ENCODE results near the gene CLEC6A. TPM values are rescaled to one million over a fixed set of nuclear protein-coding genes. Genes with fewer than 3 reads are reported as not detected.

The CLEC6A gene
- total and polyA plus RNA-seq, 4 donors, result not detected

DNA sequence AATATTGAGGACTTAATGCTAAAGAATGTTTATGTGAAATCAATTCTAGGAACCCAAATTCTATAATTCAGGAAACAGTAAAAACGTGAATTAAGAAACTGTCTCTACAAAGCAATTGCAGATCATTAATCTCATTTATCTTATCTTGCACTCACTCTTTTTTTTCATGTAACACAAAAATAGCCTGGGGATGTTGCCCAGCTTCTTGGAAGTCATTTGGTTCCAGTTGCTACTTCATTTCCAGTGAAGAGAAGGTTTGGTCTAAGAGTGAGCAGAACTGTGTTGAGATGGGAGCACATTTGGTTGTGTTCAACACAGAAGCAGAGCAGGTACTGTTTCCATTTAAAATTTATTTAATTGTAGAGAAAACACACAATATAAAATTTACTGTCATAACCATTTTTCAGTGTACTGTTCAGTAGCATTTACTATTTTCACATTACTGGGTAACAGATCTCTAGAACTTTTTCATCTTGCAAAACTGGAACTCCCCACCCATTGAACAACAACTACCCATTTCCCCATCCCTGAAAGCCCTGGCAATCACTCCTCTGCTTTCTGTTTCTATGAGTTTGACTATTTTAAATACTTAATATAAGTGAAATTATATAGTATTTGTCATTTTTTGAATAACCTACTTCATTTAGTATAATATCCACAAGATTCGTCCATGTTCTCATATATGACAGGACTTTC is 9.7 kb downstream of the CLEC6A start:
- Histone ChIP-seq H3K27me3 (ENCODE audit: control insufficient read depth in 4 of 4, insufficient read depth in 4 of 4, low read length in 3 of 4) (peaks cover 0 to 2% (median 0%) of the 10 kb centered on the region in 4 donors), H3K9ac (ENCODE audit: low read depth in 1 of 2, low read length in 2 of 2) (no peak overlapping the region), H3K9me3 (ENCODE audit: control insufficient read depth in 4 of 4, low read length in 3 of 4) (peaks cover 0 to 5% (median 0%) of the 10 kb centered on the region in 4 donors), H3K27ac (ENCODE audit: low read depth in 1 of 2, low read length in 2 of 2) (no peak overlapping the region), H3K4me3 (ENCODE audit: low read depth in 1 of 3, low read length in 3 of 3) (no peak overlapping the region), H3K36me3 (ENCODE audit: control insufficient read depth in 4 of 4, insufficient read depth in 3 of 4, low read depth in 1 of 4, low read length in 3 of 4) (no peaks in the 10 kb centered on the region), H3K4me1 (ENCODE audit: control insufficient read depth in 4 of 4, insufficient read depth in 4 of 4, low read length in 3 of 4) (no peaks in the 10 kb centered on the region)
- no peak for DNase-seq (ENCODE audit: low spot score)
- WGBS, result 0% methylated on average over 2 of the region's 2 CpGs
- TF ChIP-seq RAD21 (IDR thresholded peaks at IDR 0.05), result no peak
- no peak for TF ChIP-seq GABPA (IDR thresholded peaks at IDR 0.05 in 1 of 2, conservative IDR thresholded peaks at IDR 0.05 in 1 of 2)
- TF ChIP-seq YY1 (IDR thresholded peaks at IDR 0.05), result no peak
- TF ChIP-seq, protein P1, sequence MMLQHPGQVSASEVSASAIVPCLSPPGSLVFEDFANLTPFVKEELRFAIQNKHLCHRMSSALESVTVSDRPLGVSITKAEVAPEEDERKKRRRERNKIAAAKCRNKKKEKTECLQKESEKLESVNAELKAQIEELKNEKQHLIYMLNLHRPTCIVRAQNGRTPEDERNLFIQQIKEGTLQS (IDR thresholded peaks at IDR 0.05), result no peak
- TF ChIP-seq, protein P2, sequence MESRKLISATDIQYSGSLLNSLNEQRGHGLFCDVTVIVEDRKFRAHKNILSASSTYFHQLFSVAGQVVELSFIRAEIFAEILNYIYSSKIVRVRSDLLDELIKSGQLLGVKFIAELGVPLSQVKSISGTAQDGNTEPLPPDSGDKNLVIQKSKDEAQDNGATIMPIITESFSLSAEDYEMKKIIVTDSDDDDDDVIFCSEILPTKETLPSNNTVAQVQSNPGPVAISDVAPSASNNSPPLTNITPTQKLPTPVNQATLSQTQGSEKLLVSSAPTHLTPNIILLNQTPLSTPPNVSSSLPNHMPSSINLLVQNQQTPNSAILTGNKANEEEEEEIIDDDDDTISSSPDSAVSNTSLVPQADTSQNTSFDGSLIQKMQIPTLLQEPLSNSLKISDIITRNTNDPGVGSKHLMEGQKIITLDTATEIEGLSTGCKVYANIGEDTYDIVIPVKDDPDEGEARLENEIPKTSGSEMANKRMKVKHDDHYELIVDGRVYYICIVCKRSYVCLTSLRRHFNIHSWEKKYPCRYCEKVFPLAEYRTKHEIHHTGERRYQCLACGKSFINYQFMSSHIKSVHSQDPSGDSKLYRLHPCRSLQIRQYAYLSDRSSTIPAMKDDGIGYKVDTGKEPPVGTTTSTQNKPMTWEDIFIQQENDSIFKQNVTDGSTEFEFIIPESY (IDR thresholded peaks at IDR 0.05), result no peak
- no peak for TF ChIP-seq HNF4A (conservative IDR thresholded peaks at IDR 0.05)
- TF ChIP-seq FOXA2 (IDR thresholded peaks at IDR 0.05), result no peak
- no peak for TF ChIP-seq RXRA (IDR thresholded peaks at IDR 0.05)
- no peak for TF ChIP-seq HNF4G (IDR thresholded peaks at IDR 0.05)

DNA sequence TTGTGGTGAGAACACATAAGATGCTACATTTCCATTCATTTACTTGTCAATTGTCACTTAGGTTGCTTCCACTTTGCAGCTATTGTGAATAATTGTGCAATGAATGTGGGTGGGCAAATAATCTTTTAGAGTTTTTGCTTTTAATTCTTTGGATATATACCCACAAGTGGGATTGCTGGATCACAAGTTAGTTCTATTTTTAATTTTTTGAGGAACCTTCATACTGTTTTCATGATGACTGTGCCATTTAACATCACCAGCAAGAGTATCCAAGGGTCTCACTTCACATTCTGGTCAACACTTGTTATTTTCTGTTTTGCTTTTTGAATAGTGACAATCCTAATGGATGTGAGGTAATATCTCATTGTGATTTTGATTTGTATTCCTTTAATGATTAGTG is 10.5 kb downstream of the CLEC6A start:
- Histone ChIP-seq H3K36me3 (ENCODE audit: control insufficient read depth in 4 of 4, insufficient read depth in 3 of 4, low read depth in 1 of 4, low read length in 3 of 4) (no peaks in the 10 kb centered on the region), H3K4me1 (ENCODE audit: control insufficient read depth in 4 of 4, insufficient read depth in 4 of 4, low read length in 3 of 4) (no peaks in the 10 kb centered on the region), H3K27ac (ENCODE audit: low read depth in 1 of 2, low read length in 2 of 2) (no peak overlapping the region), H3K27me3 (ENCODE audit: control insufficient read depth in 4 of 4, insufficient read depth in 4 of 4, low read length in 3 of 4) (peaks cover 0 to 2% (median 0%) of the 10 kb centered on the region in 4 donors), H3K9ac (ENCODE audit: low read depth in 1 of 2, low read length in 2 of 2) (no peak overlapping the region), H3K9me3 (ENCODE audit: control insufficient read depth in 4 of 4, low read length in 3 of 4) (peaks cover 0 to 5% (median 0%) of the 10 kb centered on the region in 4 donors), H3K4me3 (ENCODE audit: low read depth in 1 of 3, low read length in 3 of 3) (no peak overlapping the region)
- TF ChIP-seq, protein P3, sequence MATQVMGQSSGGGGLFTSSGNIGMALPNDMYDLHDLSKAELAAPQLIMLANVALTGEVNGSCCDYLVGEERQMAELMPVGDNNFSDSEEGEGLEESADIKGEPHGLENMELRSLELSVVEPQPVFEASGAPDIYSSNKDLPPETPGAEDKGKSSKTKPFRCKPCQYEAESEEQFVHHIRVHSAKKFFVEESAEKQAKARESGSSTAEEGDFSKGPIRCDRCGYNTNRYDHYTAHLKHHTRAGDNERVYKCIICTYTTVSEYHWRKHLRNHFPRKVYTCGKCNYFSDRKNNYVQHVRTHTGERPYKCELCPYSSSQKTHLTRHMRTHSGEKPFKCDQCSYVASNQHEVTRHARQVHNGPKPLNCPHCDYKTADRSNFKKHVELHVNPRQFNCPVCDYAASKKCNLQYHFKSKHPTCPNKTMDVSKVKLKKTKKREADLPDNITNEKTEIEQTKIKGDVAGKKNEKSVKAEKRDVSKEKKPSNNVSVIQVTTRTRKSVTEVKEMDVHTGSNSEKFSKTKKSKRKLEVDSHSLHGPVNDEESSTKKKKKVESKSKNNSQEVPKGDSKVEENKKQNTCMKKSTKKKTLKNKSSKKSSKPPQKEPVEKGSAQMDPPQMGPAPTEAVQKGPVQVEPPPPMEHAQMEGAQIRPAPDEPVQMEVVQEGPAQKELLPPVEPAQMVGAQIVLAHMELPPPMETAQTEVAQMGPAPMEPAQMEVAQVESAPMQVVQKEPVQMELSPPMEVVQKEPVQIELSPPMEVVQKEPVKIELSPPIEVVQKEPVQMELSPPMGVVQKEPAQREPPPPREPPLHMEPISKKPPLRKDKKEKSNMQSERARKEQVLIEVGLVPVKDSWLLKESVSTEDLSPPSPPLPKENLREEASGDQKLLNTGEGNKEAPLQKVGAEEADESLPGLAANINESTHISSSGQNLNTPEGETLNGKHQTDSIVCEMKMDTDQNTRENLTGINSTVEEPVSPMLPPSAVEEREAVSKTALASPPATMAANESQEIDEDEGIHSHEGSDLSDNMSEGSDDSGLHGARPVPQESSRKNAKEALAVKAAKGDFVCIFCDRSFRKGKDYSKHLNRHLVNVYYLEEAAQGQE (IDR thresholded peaks at IDR 0.05), result no peak
- no peak for TF ChIP-seq RXRA (IDR thresholded peaks at IDR 0.05)
- TF ChIP-seq, protein P4, sequence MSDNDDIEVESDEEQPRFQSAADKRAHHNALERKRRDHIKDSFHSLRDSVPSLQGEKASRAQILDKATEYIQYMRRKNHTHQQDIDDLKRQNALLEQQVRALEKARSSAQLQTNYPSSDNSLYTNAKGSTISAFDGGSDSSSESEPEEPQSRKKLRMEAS (IDR thresholded peaks at IDR 0.05), result no peak
- TF ChIP-seq HNF4A (conservative IDR thresholded peaks at IDR 0.05), result no peak
- TF ChIP-seq, protein P5, sequence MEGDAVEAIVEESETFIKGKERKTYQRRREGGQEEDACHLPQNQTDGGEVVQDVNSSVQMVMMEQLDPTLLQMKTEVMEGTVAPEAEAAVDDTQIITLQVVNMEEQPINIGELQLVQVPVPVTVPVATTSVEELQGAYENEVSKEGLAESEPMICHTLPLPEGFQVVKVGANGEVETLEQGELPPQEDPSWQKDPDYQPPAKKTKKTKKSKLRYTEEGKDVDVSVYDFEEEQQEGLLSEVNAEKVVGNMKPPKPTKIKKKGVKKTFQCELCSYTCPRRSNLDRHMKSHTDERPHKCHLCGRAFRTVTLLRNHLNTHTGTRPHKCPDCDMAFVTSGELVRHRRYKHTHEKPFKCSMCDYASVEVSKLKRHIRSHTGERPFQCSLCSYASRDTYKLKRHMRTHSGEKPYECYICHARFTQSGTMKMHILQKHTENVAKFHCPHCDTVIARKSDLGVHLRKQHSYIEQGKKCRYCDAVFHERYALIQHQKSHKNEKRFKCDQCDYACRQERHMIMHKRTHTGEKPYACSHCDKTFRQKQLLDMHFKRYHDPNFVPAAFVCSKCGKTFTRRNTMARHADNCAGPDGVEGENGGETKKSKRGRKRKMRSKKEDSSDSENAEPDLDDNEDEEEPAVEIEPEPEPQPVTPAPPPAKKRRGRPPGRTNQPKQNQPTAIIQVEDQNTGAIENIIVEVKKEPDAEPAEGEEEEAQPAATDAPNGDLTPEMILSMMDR (IDR thresholded peaks at IDR 0.05; ENCODE audit: low read depth, low read length, missing input control), result no peak
- no peak for TF ChIP-seq NR2F2 (IDR thresholded peaks at IDR 0.05)
- no peak for DNase-seq (ENCODE audit: low spot score)
